ENCODE data around the gene NUBP1. TPM values are rescaled to one million over a fixed set of nuclear protein-coding genes. Genes with fewer than 3 reads are reported as not detected.

Gene NUBP1
- total and polyA plus RNA-seq, 9 of the 15 experiments (the other 6 are each of a cell fraction or from before 2014, with no cell fraction given) = 17.2 to 55.1 (median 35.6) TPM

GRCh38 chr16:10780628-10781027, 37.0 kb downstream of the NUBP1 start:
- Histone ChIP-seq H4K20me1 (replicated peaks; ENCODE audit: control insufficient read depth, insufficient read depth, low read length) (no peaks in the 10 kb centered on the region), H3K4me2 (ENCODE audit: insufficient read depth, low read length) (no peak overlapping the region), H3K4me1 (replicated peaks in 1 of 2; ENCODE audit: control insufficient read depth in 2 of 2, insufficient read depth in 2 of 2, low read length in 2 of 2) (no peaks in the 10 kb centered on the region), H3K9ac (ENCODE audit: insufficient read depth in 1 of 2, low read depth in 2 of 2, low read length in 2 of 2) (no peak overlapping the region), H2AFZ (ENCODE audit: low read depth, low read length) (no peak overlapping the region), H3K79me2 (ENCODE audit: control insufficient read depth, insufficient read depth, low read length) (no peaks in the 10 kb centered on the region), H3K4me3 (no peak overlapping the region), H3K9me1 (ENCODE audit: control insufficient read depth, insufficient read depth, low read length) (no peaks in the 10 kb centered on the region), H3K27me3 (ENCODE audit: control insufficient read depth in 2 of 2, insufficient read depth in 2 of 2, low read length in 2 of 2) (peaks cover 26 to 29% of the 10 kb centered on the region in 2 experiments), H3K9me3 (replicated peaks; ENCODE audit: control insufficient read depth, insufficient read depth, low read depth, low read length) (no peaks in the 10 kb centered on the region), H3K36me3 (ENCODE audit: control insufficient read depth, insufficient read depth, low read length) (no peaks in the 10 kb centered on the region), H3K27ac (ENCODE audit: extremely low read depth, low read depth, low read length) (no peak overlapping the region)
- intact Hi-C loops (cut with micrococcal nuclease) = no loop called here
- FAIRE-seq (no peak), DNase-seq (ENCODE audit: extremely low read depth in 1 of 4, low spot score in 3 of 4) (no peak), ATAC-seq (no peak)
- in situ Hi-C loops (cut with MboI) = no loop called here
- 1% methylated on average over 4 of the region's 4 CpGs for WGBS (ENCODE audit: insufficient coverage, low coverage, missing lambda C conversion rate)
- ChIA-PET POLR2A (interaction anchor here (0.6 kb wide), 1 partner anchor 13 kb away, joined by 3 read pairs; no protein-coding TSS in a partner anchor), CTCF (ENCODE audit: low intra/inter-chr PET ratio) (no interaction called here)
- BruUV-seq (replicated peaks) = no TSS peak
- TF ChIP-seq KLF1 (tag; IDR thresholded peaks at IDR 0.05) = no peak
- no peak for TF ChIP-seq ASH1L (IDR thresholded peaks at IDR 0.05; ENCODE audit: borderline replicate concordance, low read depth, partially characterized antibody)
- no peak for TF ChIP-seq YY1 (IDR thresholded peaks at IDR 0.05; ENCODE audit: borderline replicate concordance in 1 of 3, control insufficient read depth in 1 of 3, extremely low read depth in 1 of 3, insufficient read depth in 3 of 3, insufficient read length in 1 of 3, insufficient replicate concordance in 2 of 3, low read depth in 1 of 3, low read length in 2 of 3)
- no peak for TF ChIP-seq USF2 (CRISPR knock-in tag; IDR thresholded peaks at IDR 0.05)
- TF ChIP-seq ZNF431 (CRISPR knock-in tag; IDR thresholded peaks at IDR 0.05) = no peak
- TF ChIP-seq ZNF121 (CRISPR knock-in tag; conservative IDR thresholded peaks at IDR 0.05) = no peak
- no peak for TF ChIP-seq ZNF384 (IDR thresholded peaks at IDR 0.05; ENCODE audit: low read depth, low read length)
- TF ChIP-seq ZNF75A (CRISPR knock-in tag; IDR thresholded peaks at IDR 0.05) = no peak
- TF ChIP-seq HMBOX1 (IDR thresholded peaks at IDR 0.05) = no peak
- TF ChIP-seq STAT5B (CRISPR knock-in tag; IDR thresholded peaks at IDR 0.05) = no peak
- no peak for TF ChIP-seq SP2 (IDR thresholded peaks at IDR 0.05; ENCODE audit: extremely low read depth, low read depth, low read length, poor library complexity, severe bottlenecking)
- no peak for TF ChIP-seq ZNF512 (tag; IDR thresholded peaks at IDR 0.05)
- no peak for TF ChIP-seq ZBTB12 (CRISPR knock-in tag; IDR thresholded peaks at IDR 0.05)

Measured in K562 (cell line).